Neuronal stem cell (in vitro differentiated cells): ENCODE measurements around the gene CAMTA1.

ENCODE experiments used
- DNase-seq: peaks from one replicate; pipeline ENCODE4 v3.0.0-alpha.2; 2013; ENCODE audit warnings: low spot score
- H2AFZ ChIP-seq: one replicate; pipeline ENCODE4 v1.6.1; 2013; ENCODE audit warnings: mild to moderate bottlenecking, low read length, inconsistent platforms
- H2AK5ac ChIP-seq: 2 replicates; pipeline ENCODE4 v1.6.1; 2013; ENCODE audit warnings: low read depth, mild to moderate bottlenecking, inconsistent platforms, low read length, moderate library complexity, mixed read lengths
- H2BK120ac ChIP-seq: 2 replicates; pipeline ENCODE4 v1.6.1; 2013; ENCODE audit warnings: low read depth, mild to moderate bottlenecking, inconsistent platforms, low read length, moderate library complexity, mixed read lengths
- H2BK12ac ChIP-seq: one replicate; pipeline ENCODE4 v1.6.1; 2013; ENCODE audit warnings: low read length, inconsistent platforms
- H2BK15ac ChIP-seq: 2 replicates; pipeline ENCODE4 v1.6.1; 2013; ENCODE audit warnings: mild to moderate bottlenecking, low read length, inconsistent platforms, mixed read lengths
- H2BK5ac ChIP-seq: one replicate; pipeline ENCODE4 v1.6.1; 2013; ENCODE audit warnings: inconsistent platforms, mild to moderate bottlenecking, low read length, moderate library complexity
- H3K14ac ChIP-seq: one replicate; pipeline ENCODE4 v1.6.1; 2013; ENCODE audit warnings: low read length, inconsistent platforms
- H3K18ac ChIP-seq: 2 replicates; pipeline ENCODE4 v1.6.1; 2013; ENCODE audit warnings: low read length, inconsistent platforms
- H3K23ac ChIP-seq: 2 replicates; pipeline ENCODE4 v1.6.1; 2013; ENCODE audit warnings: low read depth, mild to moderate bottlenecking, mixed read lengths, low read length, inconsistent platforms; ENCODE audit not compliant: poor library complexity
- H3K27ac ChIP-seq: replicated peaks from 3 replicates; pipeline ENCODE4 v1.5.1; 2013; ENCODE audit warnings: low read length, inconsistent platforms
- H3K27me3 ChIP-seq, 3 experiments: 2 replicates each; pipeline ENCODE4 v1.6.1; 2013; ENCODE audit warnings: low read length in 3 of 3, mild to moderate bottlenecking in 2 of 3, inconsistent platforms in 1 of 3, low read depth in 1 of 3, mixed read lengths in 1 of 3, moderate library complexity in 1 of 3; ENCODE audit not compliant: control insufficient read depth in 3 of 3, insufficient read depth in 3 of 3
- H3K36me3 ChIP-seq, 2 donors: replicated peaks in 1 of 2; 2 replicates each; pipeline ENCODE4 v1.6.1; 2013; ENCODE audit warnings: low read length in 2 of 2; ENCODE audit not compliant: control insufficient read depth in 2 of 2, insufficient read depth in 2 of 2
- H3K4ac ChIP-seq: 2 replicates; pipeline ENCODE4 v1.6.1; 2013; ENCODE audit warnings: inconsistent platforms, mild to moderate bottlenecking, low read length, moderate library complexity
- H3K4me1 ChIP-seq, 2 donors: 1 replicate in 1 of 2; 2 replicates in 1 of 2; pipeline ENCODE4 v1.6.1; 2013; ENCODE audit warnings: low read length in 2 of 2, low read depth in 1 of 2; ENCODE audit not compliant: control insufficient read depth in 2 of 2, insufficient read depth in 1 of 2
- H3K4me2 ChIP-seq: one replicate; pipeline ENCODE4 v1.6.1; 2013; ENCODE audit warnings: mild to moderate bottlenecking, low read length, inconsistent platforms; ENCODE audit not compliant: insufficient read depth, poor library complexity, severe bottlenecking
- H3K4me3 ChIP-seq, 2 donors: 2 replicates each; pipeline ENCODE4 v1.5.1; 2013; ENCODE audit warnings: low read length in 2 of 2, mild to moderate bottlenecking in 2 of 2, inconsistent platforms in 1 of 2, moderate library complexity in 1 of 2
- H3K79me1 ChIP-seq: one replicate; pipeline ENCODE4 v1.6.1; 2013; ENCODE audit warnings: low read depth, mild to moderate bottlenecking, inconsistent platforms, low read length, moderate library complexity
- H3K9ac ChIP-seq: one replicate; pipeline ENCODE4 v1.6.1; 2013; ENCODE audit warnings: mild to moderate bottlenecking, low read depth, low read length, inconsistent platforms; ENCODE audit not compliant: poor library complexity
- H3K9me3 ChIP-seq, 2 donors: replicated peaks in 1 of 2; 2 replicates each; pipeline versions ENCODE3 to v1.6.1; 2013; ENCODE audit warnings: low read length in 2 of 2, mild to moderate bottlenecking in 2 of 2, inconsistent platforms in 1 of 2, low read depth in 1 of 2, mixed read lengths in 1 of 2, moderate library complexity in 1 of 2; ENCODE audit not compliant: control insufficient read depth in 2 of 2, insufficient read depth in 1 of 2
- H4K8ac ChIP-seq: one replicate; pipeline ENCODE4 v1.6.1; 2013; ENCODE audit warnings: low read depth, mild to moderate bottlenecking, inconsistent platforms, low read length, moderate library complexity
- H4K91ac ChIP-seq: one replicate; pipeline ENCODE4 v1.6.1; 2013; ENCODE audit warnings: low read length, low read depth, mild to moderate bottlenecking, inconsistent platforms; ENCODE audit not compliant: poor library complexity
- WGBS, 2 donors: extraction: QIAGEN DNeasy Blood & Tissue Kit; methylation state at CpG; one replicate each; pipeline ENCODE4 v1.1.7; 2013; ENCODE audit warnings: missing lambda C conversion rate in 2 of 2, mixed read lengths in 1 of 2; ENCODE audit not compliant: insufficient read length in 2 of 2, insufficient replicate concordance in 1 of 2; ENCODE audit errors: extremely low coverage in 2 of 2; 5-methylcytosine and 5-hydroxymethylcytosine counted together

The CAMTA1 gene

DNA sequence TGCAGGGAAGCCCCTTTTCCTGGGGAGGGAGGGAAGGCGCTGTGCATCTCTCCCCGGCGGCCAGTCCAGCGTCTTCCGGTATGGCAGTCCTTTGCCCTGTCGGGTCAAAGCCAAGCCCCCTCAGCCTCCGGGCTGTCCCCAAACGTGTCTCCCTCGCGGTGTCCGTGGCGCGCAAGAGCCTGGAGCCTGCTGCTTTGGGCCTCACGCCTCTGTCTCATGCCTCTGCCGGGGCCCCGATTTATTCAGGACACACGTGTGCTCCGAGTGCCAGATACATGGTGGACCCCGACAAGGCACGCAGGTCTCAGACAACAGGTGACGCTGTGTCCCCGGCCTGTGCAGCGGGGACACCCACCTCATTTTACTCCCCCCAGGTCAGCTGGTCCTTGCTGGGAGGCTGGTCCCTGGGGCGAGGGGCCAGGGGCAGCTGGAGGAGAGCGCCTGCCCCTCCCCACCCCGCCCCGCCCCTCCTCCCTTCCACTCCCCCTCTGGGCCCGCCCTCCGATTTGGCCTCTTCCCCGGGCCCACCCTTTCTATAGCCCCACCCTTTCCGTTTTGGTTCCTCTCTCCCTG, 176.7 kb downstream of the CAMTA1 start:
- Histone ChIP-seq H2BK15ac (no peak overlapping the region), H3K36me3 (no peaks in the 10 kb centered on the region), H3K4ac (no peak overlapping the region), H3K18ac (peak overlapping the region; percentile 69), H3K14ac (no peak overlapping the region), H3K9me3 (no peaks in the 10 kb centered on the region), H4K91ac (no peak overlapping the region), H3K4me3 (peak overlapping the region; percentile 12 to 81), H2BK120ac (no peak overlapping the region), H3K79me1 (no peaks in the 10 kb centered on the region), H2BK5ac (peak overlapping the region; percentile 19), H2AFZ (peak overlapping the region; percentile 64), H3K23ac (no peak overlapping the region), H2AK5ac (peak overlapping the region; percentile 82), H4K8ac (no peak overlapping the region), H3K4me2 (peak overlapping the region; percentile 89), H2BK12ac (no peak overlapping the region), H3K9ac (no peak overlapping the region), H3K27me3 (peaks cover 0 to 83% (median 5%) of the 10 kb centered on the region in 3 experiments), H3K27ac (no peak overlapping the region), H3K4me1 (peaks cover 0 to 10% of the 10 kb centered on the region in 2 donors)
- DNase-seq: peak; percentile 61
- whole genome bisulfite sequencing, 2 donors: no CpG with 5 or more reads among the region's 31 CpGs

DNA sequence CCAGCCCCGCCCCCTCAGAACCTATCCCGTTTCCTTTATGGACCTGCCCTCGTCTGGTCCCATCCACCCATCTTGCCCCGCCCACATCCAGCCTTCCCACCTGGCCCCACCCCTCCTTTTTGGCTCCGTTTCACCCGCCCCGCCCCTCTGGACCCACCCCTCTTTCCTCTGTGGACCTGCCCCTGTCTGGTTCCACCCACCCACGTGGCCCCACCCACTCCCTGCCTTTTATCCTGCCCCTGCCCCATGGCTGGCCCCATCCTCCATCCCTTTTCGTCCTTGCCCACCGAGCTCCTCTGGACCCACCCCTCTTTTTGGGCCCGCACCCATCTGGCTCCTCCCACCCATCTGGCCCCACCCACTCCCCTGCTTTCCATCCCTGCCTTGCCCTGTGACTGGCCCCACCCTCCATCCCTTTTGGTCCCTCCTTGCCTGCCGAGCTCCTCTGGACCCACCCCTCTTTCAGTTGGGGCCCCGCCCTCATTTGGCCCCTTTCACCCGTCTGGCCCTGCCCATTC, 177.3 kb downstream of the CAMTA1 start:
- Histone ChIP-seq H3K4me2 (peak overlapping the region; percentile 30), H3K36me3 (no peaks in the 10 kb centered on the region), H3K9me3 (no peaks in the 10 kb centered on the region), H2AFZ (no peak overlapping the region), H2AK5ac (no peak overlapping the region), H3K27me3 (peaks cover 0 to 81% (median 5%) of the 10 kb centered on the region in 3 experiments), H3K79me1 (no peaks in the 10 kb centered on the region), H2BK12ac (no peak overlapping the region), H4K91ac (no peak overlapping the region), H3K27ac (no peak overlapping the region), H2BK15ac (no peak overlapping the region), H3K18ac (no peak overlapping the region), H3K4ac (no peak overlapping the region), H4K8ac (no peak overlapping the region), H3K9ac (no peak overlapping the region), H3K23ac (no peak overlapping the region), H2BK5ac (no peak overlapping the region), H3K4me3 (peak overlapping the region in 1 of 2 donors; percentile 28), H3K14ac (no peak overlapping the region), H2BK120ac (no peak overlapping the region), H3K4me1 (peaks cover 0 to 9% of the 10 kb centered on the region in 2 donors)
- whole genome bisulfite sequencing, 2 donors: no CpG with 5 or more reads among the region's 14 CpGs
- peak; percentile 97 for DNase-seq

DNA sequence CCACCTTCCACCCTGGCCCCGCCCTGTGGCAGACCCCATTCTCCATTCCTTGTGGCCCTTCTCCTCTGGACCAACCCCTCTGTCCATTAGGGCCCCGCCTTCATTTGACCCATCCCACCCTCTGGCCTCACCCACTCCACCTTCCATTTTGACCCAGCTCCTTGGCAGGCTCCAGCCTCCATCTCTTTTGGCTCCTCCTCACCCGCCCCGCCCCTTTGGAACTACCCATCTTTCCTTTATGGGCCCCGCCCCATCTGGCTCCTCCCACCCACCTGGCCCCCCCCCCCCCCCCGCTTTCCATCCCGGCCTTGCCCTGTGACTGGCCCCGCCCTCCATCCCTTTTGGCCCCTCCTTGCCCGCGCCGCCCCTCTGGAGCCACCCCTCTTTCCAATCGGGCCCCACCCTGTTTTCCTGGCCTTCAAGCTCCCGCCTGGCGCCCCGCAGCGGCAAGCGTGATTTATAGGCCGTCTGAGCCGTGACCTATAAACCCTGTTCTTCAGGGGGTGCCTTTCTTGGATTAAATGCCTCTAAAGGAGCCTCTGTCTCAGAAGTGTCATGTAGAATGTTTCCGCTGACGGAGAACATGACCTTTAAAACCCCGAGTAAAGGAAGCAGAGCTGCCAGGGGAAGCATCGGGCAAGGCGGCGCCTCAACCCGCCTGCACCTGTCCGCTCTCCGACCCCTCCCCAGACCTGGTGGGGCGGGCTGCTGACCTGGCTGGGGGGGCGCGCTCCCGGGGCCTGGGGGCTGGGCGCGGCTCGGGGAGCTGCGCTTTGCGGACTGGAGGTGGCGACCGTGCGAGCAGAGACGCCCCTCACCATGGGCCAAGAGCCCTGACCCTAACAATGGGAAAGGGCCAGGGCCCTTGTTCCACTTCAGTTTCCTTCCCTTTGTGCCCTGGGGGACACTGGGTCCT, 178.0 kb downstream of the CAMTA1 start:
- H3K79me1 ChIP-seq: no peaks in the 10 kb centered on the region
- peak overlapping the region; percentile 9 for H3K18ac ChIP-seq
- no peak overlapping the region for H2AK5ac ChIP-seq
- H2BK120ac ChIP-seq: no peak overlapping the region
- no peak overlapping the region for H3K4ac ChIP-seq
- H3K9me3 ChIP-seq: no peaks in the 10 kb centered on the region
- no peak overlapping the region for H2BK5ac ChIP-seq
- peak overlapping the region; percentile 22 for H2AFZ ChIP-seq
- H3K4me1 ChIP-seq: peaks cover 0 to 9% of the 10 kb centered on the region in 2 donors
- H3K27me3 ChIP-seq: peaks cover 0 to 79% (median 5%) of the 10 kb centered on the region in 3 experiments
- H3K23ac ChIP-seq: no peak overlapping the region
- peak overlapping the region in 1 of 2 donors; percentile 74 for H3K4me3 ChIP-seq
- no peak overlapping the region for H2BK15ac ChIP-seq
- no peak overlapping the region for H4K8ac ChIP-seq
- no peak overlapping the region for H4K91ac ChIP-seq
- H3K9ac ChIP-seq: peak overlapping the region; percentile 38
- H3K27ac ChIP-seq: no peak overlapping the region
- no CpG with 5 or more reads among the region's 41 CpGs for WGBS, 2 donors
- H3K4me2 ChIP-seq: peak overlapping the region; percentile 90
- no peak for DNase-seq
- H3K14ac ChIP-seq: no peak overlapping the region
- H3K36me3 ChIP-seq: no peaks in the 10 kb centered on the region
- H2BK12ac ChIP-seq: no peak overlapping the region

DNA sequence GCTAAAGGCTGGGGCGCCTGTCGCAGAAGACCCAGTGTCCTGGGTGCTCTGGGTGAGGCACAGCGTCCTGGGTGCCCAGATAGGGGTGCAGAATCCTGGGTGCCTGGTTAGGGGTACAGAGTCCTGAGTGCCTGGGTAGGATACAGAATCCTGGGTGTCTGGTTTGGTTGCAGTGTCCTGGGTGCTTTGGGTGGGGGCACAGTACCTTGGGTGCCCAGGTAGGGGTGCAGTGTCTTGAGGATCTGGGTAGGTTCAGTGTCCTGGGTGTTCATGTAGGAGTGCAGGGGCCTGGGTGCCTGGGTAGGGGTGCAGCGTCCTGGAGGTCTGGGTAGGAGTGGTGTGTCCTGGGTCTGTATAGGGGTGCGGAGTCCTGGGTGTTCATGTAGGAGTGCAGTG, 178.7 kb downstream of the CAMTA1 start:
- WGBS, 2 donors: no CpG with 5 or more reads among the region's 5 CpGs

More for the DNA sequence above, 178.7 kb downstream of the CAMTA1 start:
- Histone ChIP-seq H2AFZ (no peak overlapping the region), H3K36me3 (no peaks in the 10 kb centered on the region), H3K79me1 (no peaks in the 10 kb centered on the region), H4K91ac (no peak overlapping the region), H2BK15ac (no peak overlapping the region), H3K23ac (no peak overlapping the region), H2AK5ac (no peak overlapping the region), H3K4ac (no peak overlapping the region), H3K14ac (no peak overlapping the region), H3K27ac (no peak overlapping the region), H3K9ac (peak overlapping the region; percentile 38), H3K4me1 (peaks cover 0 to 9% of the 10 kb centered on the region in 2 donors), H3K27me3 (peaks cover 0 to 79% (median 5%) of the 10 kb centered on the region in 3 experiments), H3K18ac (peak overlapping the region; percentile 11), H2BK120ac (no peak overlapping the region), H3K9me3 (no peaks in the 10 kb centered on the region), H2BK12ac (no peak overlapping the region), H3K4me3 (no peak overlapping the region), H2BK5ac (no peak overlapping the region), H3K4me2 (peak overlapping the region; percentile 90), H4K8ac (no peak overlapping the region)
- DNase-seq: no peak
